Type B pancreatic cell (in vitro differentiated cells): ENCODE results near the gene FAF1. TPM values are rescaled to one million over a fixed set of nuclear protein-coding genes. Genes with fewer than 3 reads are reported as not detected.
"Not testable (repeated sequence)": the region's sequence is repeated elsewhere in the genome, so short reads cannot be mapped to it uniquely, and the experiment has no call there.

Experiments
- DNase-seq: peaks from one replicate; pipeline ENCODE4 v3.0.0; 2021; ENCODE audit warnings: mixed read lengths; ENCODE audit not compliant: unreplicated experiment; ENCODE audit errors: extremely low spot score
- H3K27ac Mint-ChIP-seq: 2 replicates; pipeline ENCODE4 v1.8.0; 2021; ENCODE audit warnings: mild to moderate bottlenecking, mixed read lengths
- H3K27me3 Mint-ChIP-seq: 2 replicates; pipeline ENCODE4 v1.8.0; 2021; ENCODE audit warnings: mixed read lengths
- H3K36me3 Mint-ChIP-seq: 2 replicates; pipeline ENCODE4 v1.8.0; 2021; ENCODE audit warnings: mixed read lengths
- H3K4me1 Mint-ChIP-seq: one replicate; pipeline ENCODE4 v1.8.0; 2021; ENCODE audit warnings: mixed read lengths; ENCODE audit not compliant: unreplicated experiment
- H3K4me3 Mint-ChIP-seq: 2 replicates; pipeline ENCODE4 v1.8.0; 2021; ENCODE audit warnings: mild to moderate bottlenecking, mixed read lengths
- H3K9me3 Mint-ChIP-seq: 2 replicates; pipeline ENCODE4 v1.8.0; 2021; ENCODE audit warnings: mixed read lengths
- CTCF ChIP-seq: fragments of 200-600 bp; sonication (generic); conservative IDR thresholded peaks from 2 replicates; pipeline ENCODE4 v1.5.0; 2021; ENCODE audit warnings: antibody characterized with exemption, mild to moderate bottlenecking
- long read RNA-seq: library from polyadenylated mRNA; unstranded; transcript quantifications from one replicate; pipeline ENCODE4 v2.0.0, GENCODE V29; 2020
- total RNA-seq: library from RNA; stranded (reverse); gene quantifications from 2 replicates; pipeline ENCODE4 v1.2.1, GENCODE V29; 2021; ENCODE audit warnings: low replicate concordance

Gene FAF1
- 49.9 and 60.8 TPM in 2 replicates for total RNA-seq
- long read RNA-seq, full-length matches to known transcripts, result 5 of 12 reads
- long read RNA-seq, partial matches to known transcripts, result 6 of 12 reads
- long read RNA-seq, other reads (novel, unspliced or antisense), result 1 of 12 reads

- Mint-ChIP-seq H3K9me3 (no peaks in the 10 kb centered on the region), H3K27me3 (peaks cover 19% of the 10 kb centered on the region), H3K4me1 (peaks cover 14% of the 10 kb centered on the region), H3K4me3 (peak within 1 kb of the TSS; percentile 91), H3K27ac (peak within 1 kb of the TSS; percentile 96), H3K36me3 (no peaks in the 10 kb centered on the region)
- peak; percentile 97 for DNase-seq
- TF ChIP-seq CTCF, result peak; percentile 65
Measured at GRCh38 chr1:50959913-50960844, at the start of gene FAF1. Gene FAF1, minus strand, starts transcription at chr1:50960267. Its CDS starts 456 bp downstream, at chr1:50959811.

GRCh38 chr1:51009381-51009780 lies 49.3 kb upstream of the FAF1 start:
- H3K4me3 Mint-ChIP-seq, result no peak overlapping the region
- H3K27me3 Mint-ChIP-seq, result peaks cover 17% of the 10 kb centered on the region
- no peaks in the 10 kb centered on the region for H3K9me3 Mint-ChIP-seq
- no peak for TF ChIP-seq CTCF
- H3K36me3 Mint-ChIP-seq, result no peaks in the 10 kb centered on the region
- no peak overlapping the region for H3K27ac Mint-ChIP-seq
- no peaks in the 10 kb centered on the region for H3K4me1 Mint-ChIP-seq
- DNase-seq, result no peak

- H3K4me3 Mint-ChIP-seq, DNase-seq, H3K36me3 Mint-ChIP-seq, H3K27ac Mint-ChIP-seq, H3K9me3 Mint-ChIP-seq, H3K4me1 Mint-ChIP-seq: not testable (repeated sequence)
- H3K27me3 Mint-ChIP-seq, result peaks cover 26% of the 10 kb centered on the region
Measured at GRCh38 chr1:51005549-51005948, 45.5 kb upstream of the FAF1 start.

GRCh38 chr1:51002516-51002915 lies 42.4 kb upstream of the FAF1 start:
- Mint-ChIP-seq H3K4me1 (no peaks in the 10 kb centered on the region), H3K9me3 (no peaks in the 10 kb centered on the region), H3K27me3 (peaks cover 29% of the 10 kb centered on the region), H3K4me3 (no peak overlapping the region), H3K36me3 (no peaks in the 10 kb centered on the region), H3K27ac (no peak overlapping the region)
- DNase-seq, result no peak
- no peak for TF ChIP-seq CTCF

GRCh38 chr1:51000651-51001050 lies 40.6 kb upstream of the FAF1 start:
- no peak for TF ChIP-seq CTCF
- Mint-ChIP-seq H3K9me3 (no peaks in the 10 kb centered on the region), H3K4me3 (no peak overlapping the region), H3K36me3 (no peaks in the 10 kb centered on the region), H3K4me1 (no peaks in the 10 kb centered on the region), H3K27ac (no peak overlapping the region), H3K27me3 (peaks cover 33% of the 10 kb centered on the region)
- no peak for DNase-seq

GRCh38 chr1:51000160-51000559 lies 40.1 kb upstream of the FAF1 start:
- no peak for DNase-seq

GRCh38 chr1:50999375-50999774 lies 39.3 kb upstream of the FAF1 start:
- DNase-seq, H3K9me3 Mint-ChIP-seq, H3K27ac Mint-ChIP-seq, H3K4me1 Mint-ChIP-seq, H3K36me3 Mint-ChIP-seq, H3K4me3 Mint-ChIP-seq: not testable (repeated sequence)
- peaks cover 34% of the 10 kb centered on the region for H3K27me3 Mint-ChIP-seq

More at GRCh38 chr1:51000160-51000559, 40.1 kb upstream of the FAF1 start:
- TF ChIP-seq CTCF, result no peak
- H3K27me3 Mint-ChIP-seq, result peaks cover 35% of the 10 kb centered on the region
- no peaks in the 10 kb centered on the region for H3K4me1 Mint-ChIP-seq
- no peaks in the 10 kb centered on the region for H3K9me3 Mint-ChIP-seq
- no peak overlapping the region for H3K4me3 Mint-ChIP-seq
- H3K36me3 Mint-ChIP-seq, result no peaks in the 10 kb centered on the region
- H3K27ac Mint-ChIP-seq, result no peak overlapping the region
